ENCODE results near the gene P2RY2. TPM values are rescaled to one million over a fixed set of nuclear protein-coding genes. Genes with fewer than 3 reads are reported as not detected.

P2RY2 gene
- total RNA-seq, 1 experiment from 2014 or later: 2.9 TPM

DNA sequence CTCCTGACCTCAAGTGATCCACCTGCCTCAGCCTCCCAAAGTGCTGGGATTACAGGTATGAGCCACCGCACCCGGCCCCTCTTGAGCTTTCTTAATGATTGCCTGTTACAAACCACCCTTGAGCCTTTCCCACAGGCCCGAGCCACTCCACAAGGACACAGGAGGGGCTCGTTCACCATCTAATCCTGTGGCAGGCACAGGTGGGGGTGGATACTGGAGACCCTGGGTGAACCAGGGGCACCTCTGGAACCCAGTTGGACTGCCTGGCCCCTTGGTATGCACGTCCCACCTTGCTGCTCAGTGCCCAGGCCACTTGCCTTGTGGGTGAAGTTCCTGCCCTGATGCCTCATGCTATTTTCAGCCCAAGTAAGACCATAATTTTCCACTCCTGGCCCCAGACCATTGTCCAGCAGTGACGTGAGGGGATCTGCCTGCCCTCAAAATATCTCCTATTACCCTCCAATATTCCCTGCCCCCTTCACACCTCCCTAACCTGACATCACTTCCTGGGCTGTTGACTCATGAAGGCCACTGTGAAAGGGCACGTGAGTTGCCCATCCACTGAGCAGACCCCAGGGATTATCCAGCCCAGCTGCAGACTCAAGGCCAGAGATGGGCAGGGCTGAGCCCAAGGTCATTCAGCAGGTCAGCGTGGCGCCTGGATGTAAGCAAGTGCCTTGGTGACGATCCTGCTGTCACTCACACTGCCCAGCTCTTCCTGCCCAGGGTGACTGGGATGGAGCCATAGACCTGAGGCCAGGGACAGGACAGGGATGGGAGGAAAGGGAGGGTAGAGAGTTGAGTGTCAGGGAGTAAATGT lies 19.6 kb downstream of the P2RY2 start:
- ATAC-seq (no peak), DNase-seq (ENCODE audit: low read depth, low spot score) (no peak)
- no peak for TF ChIP-seq ZNF274 (IDR thresholded peaks at IDR 0.05; ENCODE audit: low read depth, low read length)
- TF ChIP-seq SP1 (IDR thresholded peaks at IDR 0.05; ENCODE audit: low read depth): no peak
- TF ChIP-seq, protein P1, sequence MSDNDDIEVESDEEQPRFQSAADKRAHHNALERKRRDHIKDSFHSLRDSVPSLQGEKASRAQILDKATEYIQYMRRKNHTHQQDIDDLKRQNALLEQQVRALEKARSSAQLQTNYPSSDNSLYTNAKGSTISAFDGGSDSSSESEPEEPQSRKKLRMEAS (IDR thresholded peaks at IDR 0.05): no peak
- no peak for TF ChIP-seq SRF (IDR thresholded peaks at IDR 0.05; ENCODE audit: low read depth)
- ChIA-PET RAD21 (ENCODE audit: low non-redundant PET in 1 of 2, low total read pairs in 2 of 2, uncharacterized antibody in 2 of 2, unreplicated experiment in 2 of 2) (interaction anchor here (1.1 to 1.3 kb wide), 3 partner anchors 51 to 52 kb away, joined by 3 to 9 read pairs (median 4); no protein-coding TSS in a partner anchor), CTCF (interaction anchor here (1.0 to 2.6 kb wide), 19 partner anchors 10 to 425 kb away, joined by 3 to 35 read pairs (median 5); no protein-coding TSS in a partner anchor), POLR2A (no interaction called here)
- Histone ChIP-seq H3K4me1 (ENCODE audit: control insufficient read depth in 1 of 2, insufficient read depth in 2 of 2, low read length in 2 of 2) (peaks cover 0 to 21% of the 10 kb centered on the region in 2 experiments; a peak in 1 of 4 replicates), H3K27ac (ENCODE audit: low read depth, low read length) (no peak overlapping the region), H3K9ac (ENCODE audit: low read length) (no peak overlapping the region), H3K4me3 (replicated peaks in 1 of 2; ENCODE audit: low read depth in 1 of 2, low read length in 2 of 2) (no peak overlapping the region), H4K20me1 (ENCODE audit: insufficient read depth) (no peaks in the 10 kb centered on the region), H3K9me3 (ENCODE audit: control insufficient read depth in 1 of 2, insufficient read depth in 1 of 2, low read depth in 1 of 2, low read length in 2 of 2) (no peaks in the 10 kb centered on the region), H2AFZ (ENCODE audit: low read depth, low read length, poor library complexity, severe bottlenecking) (no peak overlapping the region), H3K4me2 (ENCODE audit: low read length) (no peak overlapping the region), H3K9me2 (ENCODE audit: insufficient read depth) (no peaks in the 10 kb centered on the region), H3K36me3 (ENCODE audit: control insufficient read depth in 1 of 2, insufficient read depth in 2 of 2, low read length in 2 of 2) (no peaks in the 10 kb centered on the region), H3K27me3 (ENCODE audit: insufficient read depth, low read length) (no peaks in the 10 kb centered on the region), H3K79me2 (ENCODE audit: insufficient read depth, low read length) (no peaks in the 10 kb centered on the region)
- BruUV-seq (replicated peaks): no TSS peak
- intact Hi-C loops (cut with micrococcal nuclease): loop anchor here (1.0 kb wide), 1 partner anchor 52 kb away; no protein-coding TSS in a partner anchor

DNA sequence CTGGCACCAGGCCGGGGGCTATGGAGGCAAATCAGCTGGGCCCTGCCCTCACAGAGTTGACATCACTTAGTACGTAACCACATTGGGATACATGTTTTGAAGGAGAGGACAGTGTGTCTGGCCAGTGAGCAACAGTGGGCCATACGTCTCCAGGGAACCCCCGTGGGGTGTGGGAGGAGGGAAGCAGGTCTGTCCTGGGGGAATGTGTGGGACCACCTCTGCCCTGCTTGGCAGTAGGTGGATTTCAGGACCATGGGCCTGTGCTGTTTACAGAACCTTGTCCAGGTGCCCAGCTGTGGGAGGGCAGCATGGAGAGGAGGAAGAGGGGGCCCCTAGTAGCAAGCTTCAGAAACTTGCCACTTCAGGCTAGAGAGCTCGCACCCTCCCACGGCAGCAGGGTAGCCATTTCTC lies 21.0 kb downstream of the P2RY2 start:
- DNase-seq (ENCODE audit: low read depth, low spot score) (no peak), ATAC-seq (no peak)
- no peak overlapping the region for H3K9ac ChIP-seq (ENCODE audit: low read length)
- no peak overlapping the region for H3K4me2 ChIP-seq (ENCODE audit: low read length)
- no TSS peak for BruUV-seq (replicated peaks)
- H3K9me2 ChIP-seq (ENCODE audit: insufficient read depth): no peaks in the 10 kb centered on the region
- H3K27ac ChIP-seq (ENCODE audit: low read depth, low read length): no peak overlapping the region
- ChIA-PET POLR2A (no interaction called here), RAD21 (ENCODE audit: low non-redundant PET in 1 of 2, low total read pairs in 2 of 2, uncharacterized antibody in 2 of 2, unreplicated experiment in 2 of 2) (no interaction called here), CTCF (no interaction called here)
- no peak for TF ChIP-seq FOSL1 (IDR thresholded peaks at IDR 0.05; ENCODE audit: low read depth)
- H3K79me2 ChIP-seq (ENCODE audit: insufficient read depth, low read length): no peaks in the 10 kb centered on the region
- H3K4me1 ChIP-seq (ENCODE audit: control insufficient read depth in 1 of 2, insufficient read depth in 2 of 2, low read length in 2 of 2): peaks cover 0 to 27% of the 10 kb centered on the region in 2 experiments; a peak in 1 of 4 replicates
- H3K36me3 ChIP-seq (ENCODE audit: control insufficient read depth in 1 of 2, insufficient read depth in 2 of 2, low read length in 2 of 2): no peaks in the 10 kb centered on the region
- intact Hi-C loops (cut with micrococcal nuclease): no loop called here
- H3K9me3 ChIP-seq (ENCODE audit: control insufficient read depth in 1 of 2, insufficient read depth in 1 of 2, low read depth in 1 of 2, low read length in 2 of 2): no peaks in the 10 kb centered on the region
- H3K27me3 ChIP-seq (ENCODE audit: insufficient read depth, low read length): no peaks in the 10 kb centered on the region
- H2AFZ ChIP-seq (ENCODE audit: low read depth, low read length, poor library complexity, severe bottlenecking): no peak overlapping the region
- H3K4me3 ChIP-seq (replicated peaks in 1 of 2; ENCODE audit: low read depth in 1 of 2, low read length in 2 of 2): no peak overlapping the region
- no peaks in the 10 kb centered on the region for H4K20me1 ChIP-seq (ENCODE audit: insufficient read depth)

Data from HCT116 (cell line).